ENCODE results near the gene GPBP1L1. TPM values are rescaled to one million over a fixed set of nuclear protein-coding genes. Genes with fewer than 3 reads are reported as not detected.
A peak's percentile ranks its signal among the peaks of the same experiment; 100 is the strongest.
"Not testable (repeated sequence)": the region's sequence is repeated elsewhere in the genome, so short reads cannot be mapped to it uniquely, and the experiment has no call there.

Gene GPBP1L1
- total RNA-seq, 1 donor from 2014 or later: 93.5 TPM

GRCh38 chr1:45679123-45679522 lies 7.2 kb downstream of the GPBP1L1 start:
- peak; percentile 64 to 70 for DNase-seq (ENCODE audit: low read depth in 2 of 2)

GRCh38 chr1:45678489-45678888 lies 7.8 kb downstream of the GPBP1L1 start:
- DNase-seq (ENCODE audit: low read depth in 2 of 2): no peak

GRCh38 chr1:45677751-45678245 lies 8.5 kb downstream of the GPBP1L1 start:
- no peak for DNase-seq (ENCODE audit: low read depth in 2 of 2)

GRCh38 chr1:45676553-45676952 lies 9.8 kb downstream of the GPBP1L1 start:
- DNase-seq (ENCODE audit: low read depth in 2 of 2): not testable (repeated sequence)

DNA sequence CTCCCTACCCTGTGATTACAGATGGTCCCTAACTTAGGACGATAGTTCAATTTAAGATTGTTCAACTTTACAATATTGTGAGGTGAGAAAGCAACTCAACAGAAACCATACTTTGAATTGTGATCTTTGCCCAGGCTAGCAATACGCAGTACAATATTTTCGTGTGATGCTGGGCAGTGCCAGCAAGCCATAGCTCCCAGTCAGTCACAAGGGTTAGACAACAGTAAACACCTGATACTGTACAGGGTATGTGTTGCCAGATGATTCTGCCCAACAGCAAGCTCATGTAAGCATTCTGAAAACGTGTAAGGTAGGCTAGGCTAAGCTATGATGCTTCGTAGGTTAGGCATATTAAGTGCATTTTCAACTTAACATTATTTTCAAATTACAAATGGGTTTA lies 11.9 kb downstream of the GPBP1L1 start:
- DNase-seq (ENCODE audit: low read depth in 2 of 2): no peak

- no peak for DNase-seq (ENCODE audit: low read depth in 2 of 2)
Observed at GRCh38 chr1:45673956-45674355, 12.4 kb downstream of the GPBP1L1 start.

- DNase-seq (ENCODE audit: low read depth in 2 of 2): peak in 1 of 2 donors; percentile 60
Observed at GRCh38 chr1:45669859-45670655, 16.3 kb downstream of the GPBP1L1 start.

- DNase-seq (ENCODE audit: low read depth in 2 of 2): no peak
Observed at GRCh38 chr1:45669379-45669778, 17.0 kb downstream of the GPBP1L1 start.

GRCh38 chr1:45668526-45668925 lies 17.8 kb downstream of the GPBP1L1 start:
- no peak for DNase-seq (ENCODE audit: low read depth in 2 of 2)

DNA sequence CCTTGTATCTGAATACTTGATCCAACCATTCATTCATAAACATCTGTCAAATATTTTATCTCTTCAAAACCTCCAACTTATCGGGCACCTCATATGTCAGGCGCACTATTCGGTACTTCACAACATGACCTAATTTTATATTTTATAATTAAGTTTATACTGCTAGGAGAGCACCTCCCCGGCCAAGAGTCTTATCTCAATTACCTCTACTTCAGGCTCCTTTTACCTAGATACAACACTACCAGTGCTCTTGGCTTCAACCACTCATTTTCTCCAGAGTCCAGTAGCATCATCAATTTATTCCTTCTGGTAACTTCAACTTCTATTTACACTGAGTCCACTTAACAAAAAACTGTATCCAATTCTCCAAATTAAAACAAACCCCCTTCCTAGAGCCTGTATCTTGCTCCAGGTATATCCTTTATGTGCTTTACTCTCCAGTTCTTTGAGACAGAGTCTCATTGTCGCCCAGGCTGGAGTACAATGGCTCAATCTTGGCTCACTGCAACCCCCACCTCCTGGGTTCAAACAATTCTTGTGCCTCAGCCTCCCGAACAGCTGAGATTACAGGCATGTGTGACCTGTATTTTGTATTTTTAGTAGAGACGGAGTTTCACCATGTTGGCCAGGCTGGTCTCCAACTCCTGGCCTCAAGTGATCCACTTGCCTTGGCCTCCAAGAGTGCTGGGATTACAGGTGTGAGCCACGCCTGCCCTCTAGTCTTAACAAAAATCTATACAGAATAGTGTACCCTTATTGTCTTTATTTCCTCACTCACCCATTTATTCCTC lies 18.8 kb downstream of the GPBP1L1 start:
- no peak for DNase-seq (ENCODE audit: low read depth in 2 of 2)

DNA sequence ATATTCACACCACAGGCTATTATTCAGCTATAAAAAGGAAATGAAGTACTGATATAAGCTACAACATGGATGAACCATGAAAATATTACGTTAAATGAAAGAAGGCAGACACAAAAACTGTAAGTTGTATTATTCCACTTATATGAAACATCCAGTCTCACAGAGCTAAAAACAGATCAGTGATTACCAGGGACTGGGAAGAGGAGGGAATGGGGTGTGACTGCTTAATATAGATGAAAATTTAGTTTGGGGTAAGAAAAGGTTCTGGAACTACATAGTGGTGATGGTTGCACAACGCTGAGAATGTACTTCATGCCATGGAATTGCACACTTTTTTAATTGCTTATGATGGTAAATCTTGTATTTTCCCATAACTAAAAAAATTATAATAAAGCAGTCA lies 19.5 kb downstream of the GPBP1L1 start:
- DNase-seq (ENCODE audit: low read depth in 2 of 2): no peak

- no peak for DNase-seq (ENCODE audit: low read depth in 2 of 2)
Observed at GRCh38 chr1:45660336-45660735, 26.0 kb downstream of the GPBP1L1 start.

GRCh38 chr1:45659222-45659621 lies 27.1 kb downstream of the GPBP1L1 start:
- no peak for DNase-seq (ENCODE audit: low read depth in 2 of 2)

DNA sequence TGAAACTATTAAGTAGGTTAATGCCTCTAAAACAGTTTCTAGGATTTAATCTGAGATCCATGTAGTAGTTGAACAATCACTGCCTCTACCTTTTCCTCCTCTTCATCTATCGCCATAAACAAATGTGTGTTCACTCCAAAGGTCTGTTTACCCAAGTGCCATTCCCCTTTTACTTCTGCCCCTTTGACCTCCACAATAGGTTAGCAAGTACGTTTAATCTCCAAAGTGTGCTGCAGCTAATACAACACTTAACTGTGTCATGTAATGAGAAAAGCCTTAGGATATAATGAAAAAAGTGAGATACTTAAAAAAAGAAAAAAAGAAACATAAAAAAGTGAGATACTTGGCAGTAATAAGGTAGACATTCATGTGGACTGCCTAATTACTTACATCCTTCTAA lies 28.2 kb downstream of the GPBP1L1 start:
- no peak for DNase-seq (ENCODE audit: low read depth in 2 of 2)

- no peak for DNase-seq (ENCODE audit: low read depth in 2 of 2)
Observed at GRCh38 chr1:45656573-45657226, 29.6 kb downstream of the GPBP1L1 start.

- no peak for DNase-seq (ENCODE audit: low read depth in 2 of 2)
Observed at GRCh38 chr1:45654540-45655280, 31.6 kb downstream of the GPBP1L1 start.

DNA sequence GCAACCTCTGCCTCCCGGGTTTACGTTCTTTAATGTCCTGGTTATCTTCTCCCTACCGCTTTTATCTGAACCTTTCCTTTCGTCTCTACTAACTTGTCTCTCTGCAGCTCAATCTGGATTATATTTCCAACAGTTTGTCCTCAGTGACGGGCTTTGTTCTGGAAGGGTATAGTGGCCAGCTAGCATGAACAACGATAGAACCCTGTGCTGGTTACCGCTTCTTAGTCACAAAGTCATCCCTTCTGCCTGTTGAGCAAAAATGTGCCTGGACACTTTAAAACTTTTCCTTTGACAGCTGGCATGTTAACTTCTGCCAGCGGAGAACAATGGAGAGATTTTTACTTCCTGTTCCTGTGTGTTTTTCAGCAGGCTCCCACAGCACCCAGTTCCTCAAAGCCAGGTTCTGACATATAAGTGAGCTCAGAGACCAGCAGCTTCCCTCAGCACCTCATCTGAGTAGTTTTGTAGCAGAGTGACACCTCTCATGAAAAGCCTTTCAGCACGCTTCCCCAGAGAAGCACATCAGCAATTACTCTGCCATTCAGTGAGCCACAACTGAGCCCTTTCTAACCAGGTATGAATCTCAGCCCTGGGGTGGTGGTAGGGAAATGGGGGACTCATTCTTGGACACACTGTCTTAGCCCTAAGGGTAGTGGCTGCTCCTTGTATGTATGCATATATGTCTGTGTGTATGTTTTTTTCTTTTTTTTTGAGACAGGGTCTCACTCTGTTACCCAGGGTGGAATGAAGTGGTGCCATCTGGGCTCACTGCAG lies 38.9 kb downstream of the GPBP1L1 start:
- peak; percentile 56 to 67 for DNase-seq (ENCODE audit: low read depth in 2 of 2)

GRCh38 chr1:45644661-45645060 lies 41.7 kb downstream of the GPBP1L1 start:
- DNase-seq (ENCODE audit: low read depth in 2 of 2): no peak

GRCh38 chr1:45643978-45644377 lies 42.4 kb downstream of the GPBP1L1 start:
- no peak for DNase-seq (ENCODE audit: low read depth in 2 of 2)

DNA sequence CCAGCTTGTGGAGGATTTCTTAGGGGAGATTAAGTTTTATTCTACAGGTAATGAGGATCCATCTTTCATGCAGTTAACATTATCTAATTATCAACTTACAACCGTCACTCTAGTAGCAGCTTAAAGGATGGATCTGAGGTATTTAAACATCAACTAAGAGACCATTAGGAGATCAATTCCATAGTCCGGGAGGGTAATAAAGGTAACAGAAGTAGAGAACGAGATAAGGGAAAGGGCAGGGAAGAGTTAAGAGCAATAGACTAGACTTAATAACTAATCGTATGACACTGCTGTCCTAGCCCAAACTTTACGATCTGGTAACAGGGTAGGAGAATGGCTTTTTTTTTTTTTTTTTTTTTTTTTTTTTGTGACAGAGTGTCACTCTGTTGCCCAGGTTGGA lies 43.0 kb downstream of the GPBP1L1 start:
- no peak for DNase-seq (ENCODE audit: low read depth in 2 of 2)

DNA sequence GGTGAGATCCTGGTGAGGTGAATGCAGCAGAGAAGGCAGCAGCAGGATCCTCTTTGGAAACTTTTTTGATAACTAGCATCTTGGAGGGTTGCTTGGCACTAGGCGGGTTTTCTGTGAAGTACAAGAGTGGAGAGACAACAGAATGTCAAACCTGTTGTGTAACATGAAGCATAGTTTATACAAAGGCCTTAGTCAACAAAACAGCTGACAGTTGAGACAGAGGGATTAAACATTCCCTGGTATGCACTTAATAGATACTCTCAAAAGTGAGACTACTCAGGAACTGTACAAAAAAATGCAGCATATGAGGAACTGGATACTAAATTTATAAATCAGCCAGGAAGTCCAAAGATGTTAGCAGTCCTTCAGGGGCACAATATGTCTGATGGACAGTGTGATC lies 46.0 kb downstream of the GPBP1L1 start:
- DNase-seq (ENCODE audit: low read depth in 2 of 2): no peak

Data from lung microvascular endothelial cell (primary cell).